ENCODE data around the gene POC5. TPM values are rescaled to one million over a fixed set of nuclear protein-coding genes. Genes with fewer than 3 reads are reported as not detected.

The POC5 gene
- total and polyA plus RNA-seq, 2 of the 13 experiments (the other 11 are each of a cell fraction or from before 2014, with no cell fraction given), result 6.9 to 9.3 TPM

DNA sequence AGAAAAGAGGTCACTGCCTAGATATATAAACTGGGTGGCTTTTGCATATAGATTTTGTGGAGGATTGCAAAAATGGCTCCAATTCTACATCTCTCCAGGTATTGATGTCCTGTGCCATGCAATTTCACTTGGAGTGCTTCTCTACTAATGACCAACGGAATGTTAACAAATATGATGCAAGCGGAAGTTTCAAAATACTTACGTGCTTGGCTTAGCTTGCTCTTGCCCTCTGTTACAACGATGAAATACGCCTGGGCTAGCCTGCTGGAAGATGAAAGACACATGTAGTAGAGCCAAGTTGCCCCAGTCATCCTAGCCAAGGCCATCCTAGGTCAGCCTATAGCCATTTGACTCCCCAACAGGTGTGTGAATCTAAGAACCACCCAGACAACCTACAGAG, 3.6 kb upstream of the POC5 start (continued):
- TF ChIP-seq, protein P1, sequence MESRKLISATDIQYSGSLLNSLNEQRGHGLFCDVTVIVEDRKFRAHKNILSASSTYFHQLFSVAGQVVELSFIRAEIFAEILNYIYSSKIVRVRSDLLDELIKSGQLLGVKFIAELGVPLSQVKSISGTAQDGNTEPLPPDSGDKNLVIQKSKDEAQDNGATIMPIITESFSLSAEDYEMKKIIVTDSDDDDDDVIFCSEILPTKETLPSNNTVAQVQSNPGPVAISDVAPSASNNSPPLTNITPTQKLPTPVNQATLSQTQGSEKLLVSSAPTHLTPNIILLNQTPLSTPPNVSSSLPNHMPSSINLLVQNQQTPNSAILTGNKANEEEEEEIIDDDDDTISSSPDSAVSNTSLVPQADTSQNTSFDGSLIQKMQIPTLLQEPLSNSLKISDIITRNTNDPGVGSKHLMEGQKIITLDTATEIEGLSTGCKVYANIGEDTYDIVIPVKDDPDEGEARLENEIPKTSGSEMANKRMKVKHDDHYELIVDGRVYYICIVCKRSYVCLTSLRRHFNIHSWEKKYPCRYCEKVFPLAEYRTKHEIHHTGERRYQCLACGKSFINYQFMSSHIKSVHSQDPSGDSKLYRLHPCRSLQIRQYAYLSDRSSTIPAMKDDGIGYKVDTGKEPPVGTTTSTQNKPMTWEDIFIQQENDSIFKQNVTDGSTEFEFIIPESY (CRISPR knock-in tag; IDR thresholded peaks at IDR 0.05), result no peak
- TF ChIP-seq, protein P2, sequence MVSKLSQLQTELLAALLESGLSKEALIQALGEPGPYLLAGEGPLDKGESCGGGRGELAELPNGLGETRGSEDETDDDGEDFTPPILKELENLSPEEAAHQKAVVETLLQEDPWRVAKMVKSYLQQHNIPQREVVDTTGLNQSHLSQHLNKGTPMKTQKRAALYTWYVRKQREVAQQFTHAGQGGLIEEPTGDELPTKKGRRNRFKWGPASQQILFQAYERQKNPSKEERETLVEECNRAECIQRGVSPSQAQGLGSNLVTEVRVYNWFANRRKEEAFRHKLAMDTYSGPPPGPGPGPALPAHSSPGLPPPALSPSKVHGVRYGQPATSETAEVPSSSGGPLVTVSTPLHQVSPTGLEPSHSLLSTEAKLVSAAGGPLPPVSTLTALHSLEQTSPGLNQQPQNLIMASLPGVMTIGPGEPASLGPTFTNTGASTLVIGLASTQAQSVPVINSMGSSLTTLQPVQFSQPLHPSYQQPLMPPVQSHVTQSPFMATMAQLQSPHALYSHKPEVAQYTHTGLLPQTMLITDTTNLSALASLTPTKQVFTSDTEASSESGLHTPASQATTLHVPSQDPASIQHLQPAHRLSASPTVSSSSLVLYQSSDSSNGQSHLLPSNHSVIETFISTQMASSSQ (IDR thresholded peaks at IDR 0.05; ENCODE audit: low read depth), result no peak
- TF ChIP-seq, protein P2 (CRISPR knock-in tag; IDR thresholded peaks at IDR 0.05; ENCODE audit: borderline replicate concordance), result no peak
- TF ChIP-seq BCL6 (CRISPR knock-in tag; IDR thresholded peaks at IDR 0.05), result 0 out of 2 replicates have a peak, but pooled peaks have one; percentile 40
- TF ChIP-seq RNF2 (conservative IDR thresholded peaks at IDR 0.05; ENCODE audit: low read depth), result no peak
- no peak; the same call in 1 of the 2 replicates for TF ChIP-seq ZMAT3 (CRISPR knock-in tag; conservative IDR thresholded peaks at IDR 0.05)
- TF ChIP-seq KLF16 (CRISPR knock-in tag; IDR thresholded peaks at IDR 0.05), result peak in 1 of 2 experiments; percentile 74; a peak in 1 of 4 replicates
- TF ChIP-seq ELF4 (CRISPR knock-in tag; IDR thresholded peaks at IDR 0.05; ENCODE audit: borderline replicate concordance), result no peak
- TF ChIP-seq ATF7-NPFF (CRISPR knock-in tag; IDR thresholded peaks at IDR 0.05; ENCODE audit: low read depth), result no peak
- TF ChIP-seq DNMT3B (CRISPR knock-in tag; conservative IDR thresholded peaks at IDR 0.05), result 0 out of 2 replicates have a peak, but pooled peaks have one; percentile 34
- peak; percentile 50; the same call in 1 of the 2 replicates for TF ChIP-seq ZNF350 (CRISPR knock-in tag; IDR thresholded peaks at IDR 0.05; ENCODE audit: borderline replicate concordance, low read depth)
- TF ChIP-seq SP1 (IDR thresholded peaks at IDR 0.05), result no peak
- no peak for TF ChIP-seq SP1 (CRISPR knock-in tag; IDR thresholded peaks at IDR 0.05)
- peak; percentile 61; the same call in 1 of the 2 replicates for TF ChIP-seq ZNF331 (CRISPR knock-in tag; IDR thresholded peaks at IDR 0.05)
- TF ChIP-seq REL (CRISPR knock-in tag; conservative IDR thresholded peaks at IDR 0.05), result no peak
- peak; percentile 88 for TF ChIP-seq FOXA3 (CRISPR knock-in tag; IDR thresholded peaks at IDR 0.05)
- no peak for TF ChIP-seq ZNF768 (CRISPR knock-in tag; IDR thresholded peaks at IDR 0.05)
- no peak for TF ChIP-seq ZNF850 (CRISPR knock-in tag; conservative IDR thresholded peaks at IDR 0.05)
- no peak for TF ChIP-seq NR2F6 (IDR thresholded peaks at IDR 0.05)
- peak; percentile 30; the same call in 1 of the 2 replicates for TF ChIP-seq NR2F6 (CRISPR knock-in tag; IDR thresholded peaks at IDR 0.05)
- peak; percentile 64; the same call in 1 of the 2 replicates for TF ChIP-seq KAT8 (CRISPR knock-in tag; IDR thresholded peaks at IDR 0.05)
- no peak for TF ChIP-seq ZNF589 (CRISPR knock-in tag; conservative IDR thresholded peaks at IDR 0.05)
- TF ChIP-seq, protein P3, sequence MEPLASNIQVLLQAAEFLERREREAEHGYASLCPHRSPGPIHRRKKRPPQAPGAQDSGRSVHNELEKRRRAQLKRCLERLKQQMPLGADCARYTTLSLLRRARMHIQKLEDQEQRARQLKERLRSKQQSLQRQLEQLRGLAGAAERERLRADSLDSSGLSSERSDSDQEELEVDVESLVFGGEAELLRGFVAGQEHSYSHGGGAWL (CRISPR knock-in tag; IDR thresholded peaks at IDR 0.05), result no peak
- no peak for TF ChIP-seq ZNF207 (IDR thresholded peaks at IDR 0.05; ENCODE audit: borderline replicate concordance)
- TF ChIP-seq CEBPB (IDR thresholded peaks at IDR 0.05; ENCODE audit: borderline replicate concordance, low read depth, low read length), result peak; percentile 95
- no peak for TF ChIP-seq ZNF713 (CRISPR knock-in tag; IDR thresholded peaks at IDR 0.05)
- TF ChIP-seq KDM6A (CRISPR knock-in tag; IDR thresholded peaks at IDR 0.05; ENCODE audit: low read depth), result 0 out of 2 replicates have a peak, but pooled peaks have one; percentile 16
